ENCODE measurements around the gene ATP5MG. TPM values are rescaled to one million over a fixed set of nuclear protein-coding genes. Genes with fewer than 3 reads are reported as not detected.

Gene ATP5MG
- total RNA-seq, 4 donors from 2014 or later: 36.4 to 274 (median 152) TPM

GRCh38 chr11:118448294-118448693 lies 46.9 kb downstream of the ATP5MG start:
- H3K27me3 ChIP-seq: no peaks in the 10 kb centered on the region
- H3K4me1 ChIP-seq: no peaks in the 10 kb centered on the region
- H3K27ac ChIP-seq: no peak overlapping the region
- DNase-seq: no peak
- intact Hi-C loops (cut with DNase I; ENCODE audit: low total_unique reads): no loop called here
- TF ChIP-seq POLR2A (IDR thresholded peaks at IDR 0.05) (no peak), CTCF (IDR thresholded peaks at IDR 0.05) (no peak)
- no peak overlapping the region for H3K4me3 ChIP-seq
- no peaks in the 10 kb centered on the region for H3K9me3 ChIP-seq
- no peaks in the 10 kb centered on the region for H3K36me3 ChIP-seq

GRCh38 chr11:118449316-118449918 lies 48.0 kb downstream of the ATP5MG start:
- no peak overlapping the region for H3K4me3 ChIP-seq
- no peaks in the 10 kb centered on the region for H3K27me3 ChIP-seq
- no peak overlapping the region for H3K27ac ChIP-seq
- H3K4me1 ChIP-seq: no peaks in the 10 kb centered on the region
- no peaks in the 10 kb centered on the region for H3K36me3 ChIP-seq
- DNase-seq: no peak
- intact Hi-C loops (cut with DNase I; ENCODE audit: low total_unique reads): no loop called here
- H3K9me3 ChIP-seq: no peaks in the 10 kb centered on the region
- TF ChIP-seq CTCF (IDR thresholded peaks at IDR 0.05) (no peak), POLR2A (IDR thresholded peaks at IDR 0.05) (no peak)

- no peaks in the 10 kb centered on the region for H3K4me1 ChIP-seq
- H3K27me3 ChIP-seq: no peaks in the 10 kb centered on the region
- TF ChIP-seq POLR2A (IDR thresholded peaks at IDR 0.05): no peak
- no peak for TF ChIP-seq CTCF (IDR thresholded peaks at IDR 0.05)
- H3K4me3 ChIP-seq: no peak overlapping the region
- intact Hi-C loops (cut with DNase I; ENCODE audit: low total_unique reads): no loop called here
- H3K36me3 ChIP-seq: no peaks in the 10 kb centered on the region
- DNase-seq: no peak
- no peaks in the 10 kb centered on the region for H3K9me3 ChIP-seq
- H3K27ac ChIP-seq: no peak overlapping the region
Measured at GRCh38 chr11:118450451-118450850, 49.0 kb downstream of the ATP5MG start.

Other genes with a start within 250 kb of the ATP5MG start
- 1 to 10 TPM; 1.8 to 7.3 (median 2.5) TPM for gene SCN4B, start 248.8 kb upstream of the ATP5MG start, total RNA-seq
- gene SCN2B, start 225.0 kb upstream of the ATP5MG start, total RNA-seq: 1 to 10 TPM in 1 of 4 donors, under 1 TPM in 1, not detected in 2; 0.37 to 9.3 TPM
- gene JAML, start 176.6 kb upstream of the ATP5MG start, total RNA-seq: 1 to 10 TPM; 1.2 to 9.1 (median 5.6) TPM
- 1 to 10 TPM in 3 of 4 donors, under 1 TPM in 1; 0.26 to 8.3 (median 3.3) TPM for gene MPZL3, start 149.2 kb upstream of the ATP5MG start, total RNA-seq
- 100 to 1,000 TPM in 1 of 4 donors, 10 to 100 TPM in 3; 40.9 to 191 (median 73.9) TPM for gene MPZL2, start 137.3 kb upstream of the ATP5MG start, total RNA-seq
- 1 to 10 TPM in 1 of 4 donors, under 1 TPM in 1, not detected in 2; 0.48 to 2.4 TPM for gene CD3E, start 96.9 kb upstream of the ATP5MG start, total RNA-seq
- gene CD3D, start 58.9 kb upstream of the ATP5MG start, total RNA-seq: 1 to 10 TPM in 1 of 4 donors, not detected in 3; 1.7 TPM
- gene CD3G, start 57.3 kb upstream of the ATP5MG start, total RNA-seq: 1 to 10 TPM in 1 of 4 donors, under 1 TPM in 1, not detected in 2; 0.34 to 6.2 TPM
- gene UBE4A, start 42.0 kb upstream of the ATP5MG start, total RNA-seq: 10 to 100 TPM; 31.0 to 41.2 (median 33.3) TPM
- gene KMT2A, start 34.9 kb downstream of the ATP5MG start, total RNA-seq: 100 to 1,000 TPM in 1 of 4 donors, 10 to 100 TPM in 3; 41.0 to 142 (median 73.9) TPM
- 1 to 10 TPM in 1 of 4 donors, not detected in 3; 1.8 TPM for gene TTC36, start 125.9 kb downstream of the ATP5MG start, total RNA-seq
- gene TMEM25, start 129.6 kb downstream of the ATP5MG start, total RNA-seq: 10 to 100 TPM in 3 of 4 donors, 1 to 10 TPM in 1; 6.1 to 26.8 (median 15.8) TPM
- 10 to 100 TPM; 37.4 to 73.5 (median 58.7) TPM for gene IFT46, start 164.3 kb downstream of the ATP5MG start, total RNA-seq
- gene ARCN1, start 170.8 kb downstream of the ATP5MG start, total RNA-seq: 100 to 1,000 TPM in 2 of 4 donors, 10 to 100 TPM in 2; 55.3 to 154 (median 112) TPM
- 100 to 1,000 TPM in 3 of 4 donors, 10 to 100 TPM in 1; 53.5 to 517 (median 287) TPM for gene PHLDB1, start 206.0 kb downstream of the ATP5MG start, total RNA-seq

Data from uterus (tissue), 4 donors.